Amygdala (tissue), 56 donors: ENCODE data around the gene ISM2.

Experiments used
- DNase-seq, 56 donors: peaks; one replicate each; lab custom pipeline; 2025; lab: John Stamatoyannopoulos, UW

ISM2 gene

GRCh38 chr14:77508876-77509275, 10.3 kb upstream of the ISM2 start:
- no peak for DNase-seq

DNA sequence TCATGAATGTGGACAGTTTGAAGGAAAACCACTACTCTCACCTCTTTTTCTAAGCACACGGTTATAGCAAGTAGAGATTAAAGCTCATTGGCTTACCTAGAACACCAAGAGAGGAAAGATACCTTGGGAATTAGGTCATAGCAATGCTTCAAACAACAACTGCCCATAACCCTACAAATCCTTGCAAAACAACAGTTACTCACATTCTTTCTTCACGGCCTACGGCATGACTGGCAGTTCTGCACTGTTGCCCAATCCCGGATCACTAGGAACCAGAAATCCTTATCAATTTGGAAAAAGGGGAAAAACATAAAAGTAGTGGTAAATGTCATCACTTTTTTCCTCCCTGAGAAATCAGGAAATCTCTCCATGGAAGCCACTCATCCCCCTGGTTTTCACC, 9.6 kb upstream of the ISM2 start:
- DNase-seq = no peak

- no peak for DNase-seq
Measured at GRCh38 chr14:77507762-77508161, 9.1 kb upstream of the ISM2 start.

DNA sequence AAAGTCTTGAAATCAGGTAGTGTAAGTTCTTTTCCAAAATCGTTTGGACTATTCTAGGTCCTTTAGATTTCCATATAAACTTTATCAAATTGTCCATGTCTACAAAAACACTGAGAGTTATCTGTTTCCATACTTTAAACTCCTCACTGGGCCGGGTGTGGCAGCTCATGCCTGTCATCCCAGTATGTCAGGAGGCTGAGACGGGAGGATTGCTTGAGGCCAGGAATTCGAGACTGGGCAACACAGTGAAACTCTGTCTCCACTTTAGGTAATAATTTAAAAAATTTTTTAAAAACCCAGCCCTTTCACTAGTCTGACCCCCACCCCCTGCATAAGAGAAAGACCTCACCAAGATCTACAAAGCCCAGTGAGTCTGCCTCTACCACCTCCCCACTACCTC, 6.4 kb upstream of the ISM2 start:
- no peak for DNase-seq

DNA sequence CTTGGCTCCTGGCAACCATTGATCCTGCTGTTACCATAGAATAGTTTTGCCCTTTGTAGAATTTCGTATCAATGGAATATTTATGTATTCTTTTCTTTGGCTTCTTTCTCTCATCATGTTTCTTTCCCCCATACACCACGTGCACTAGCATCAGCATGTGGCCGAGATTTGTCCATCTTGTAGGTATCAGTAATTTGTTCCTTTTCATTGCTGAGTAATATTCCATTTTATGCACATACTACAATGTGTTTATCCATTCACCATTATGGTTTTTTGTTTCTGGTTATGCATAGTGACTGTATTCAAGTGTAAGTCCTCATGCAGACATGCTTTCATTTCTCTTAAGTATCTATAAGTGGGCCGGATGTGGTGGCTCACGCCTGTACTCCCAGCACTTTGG, 4.5 kb upstream of the ISM2 start:
- DNase-seq = no peak

DNA sequence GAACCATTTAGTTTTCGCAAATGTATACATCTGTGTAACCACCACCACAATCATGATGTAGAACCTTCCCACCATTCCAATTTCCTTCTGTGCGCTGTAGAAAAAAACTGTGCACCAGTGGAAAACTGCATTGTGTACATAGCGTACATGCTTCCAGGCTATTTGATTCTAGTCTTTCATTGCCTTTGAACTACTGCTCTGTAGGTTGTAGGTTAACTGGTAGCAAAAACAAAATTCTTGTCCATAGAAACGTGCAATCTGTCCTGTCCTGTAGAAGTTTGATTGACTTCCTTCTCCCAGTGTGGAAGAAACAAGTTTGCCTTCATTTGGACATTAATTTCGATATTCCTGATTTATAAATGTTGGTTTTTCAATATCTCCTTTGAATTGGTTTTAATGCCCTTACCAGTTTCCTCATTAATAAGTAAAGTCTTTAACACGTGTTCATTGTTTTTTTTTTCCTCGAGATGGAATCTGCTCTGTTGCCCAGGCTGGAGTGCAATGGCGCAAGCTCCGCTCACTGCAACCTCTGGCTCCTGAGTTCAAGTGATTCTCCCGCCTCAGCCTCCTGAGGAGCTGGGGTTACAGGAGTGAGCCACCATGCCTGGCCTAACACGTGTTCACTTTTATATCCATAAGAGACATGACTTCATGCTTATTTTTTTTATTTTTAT, 3.6 kb upstream of the ISM2 start:
- DNase-seq = no peak

GRCh38 chr14:77498984-77499527, 440 bp upstream of the ISM2 start:
- DNase-seq = no peak

GRCh38 chr14:77495334-77495733, 3.3 kb downstream of the ISM2 start:
- peak in 4 of 56 donors; percentile 4 to 8 (median 6) for DNase-seq

DNA sequence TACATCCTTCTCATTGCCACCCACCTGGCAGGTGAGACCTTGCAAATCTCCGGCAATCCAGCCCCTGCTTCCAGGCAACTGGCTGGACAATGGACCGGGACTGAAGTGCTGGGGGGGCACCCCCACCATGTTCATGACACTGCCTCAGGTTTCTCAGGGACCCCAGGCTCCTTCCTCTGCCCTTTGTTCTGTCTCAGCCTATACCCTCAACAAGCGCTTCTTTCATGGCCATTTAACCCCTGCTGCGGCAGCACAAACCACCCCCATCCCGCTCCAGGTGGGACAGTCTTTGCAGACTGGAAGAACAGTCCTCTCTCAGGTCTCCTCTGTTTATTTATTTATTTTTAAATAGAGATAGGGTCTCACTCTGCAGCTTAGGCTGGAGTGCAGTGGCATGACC, 7.6 kb downstream of the ISM2 start:
- no peak for DNase-seq

DNA sequence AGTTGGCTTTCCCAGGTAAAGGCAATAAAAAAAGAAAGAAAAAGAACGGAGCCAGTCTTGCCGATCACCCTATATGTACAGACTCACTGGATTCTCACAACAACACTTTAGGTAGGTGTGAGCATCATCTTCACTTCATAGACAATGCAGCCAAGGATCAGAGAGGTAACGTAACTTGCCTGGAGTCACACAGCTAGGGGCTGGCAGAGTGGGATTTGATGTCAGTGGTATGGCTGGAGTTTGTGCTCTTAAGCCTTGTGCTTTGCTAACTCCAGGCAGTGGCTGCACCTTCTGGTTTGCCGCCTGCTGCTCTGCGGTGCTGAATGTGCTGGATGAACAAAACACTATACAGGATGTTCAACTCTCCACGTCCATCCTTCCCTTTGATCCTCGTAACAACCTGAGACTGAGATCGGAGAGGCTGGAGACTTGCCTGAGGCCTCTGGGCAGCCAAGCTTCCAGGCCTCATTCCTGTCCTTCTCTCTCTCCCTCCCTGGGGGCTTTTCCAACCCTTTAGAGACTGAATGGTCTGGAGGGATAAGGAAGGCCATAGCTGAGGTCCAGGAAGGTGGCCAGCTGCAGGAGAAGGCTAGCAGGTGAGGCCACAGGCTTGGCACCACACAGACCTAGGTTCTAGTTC, 8.1 kb downstream of the ISM2 start:
- no peak for DNase-seq

DNA sequence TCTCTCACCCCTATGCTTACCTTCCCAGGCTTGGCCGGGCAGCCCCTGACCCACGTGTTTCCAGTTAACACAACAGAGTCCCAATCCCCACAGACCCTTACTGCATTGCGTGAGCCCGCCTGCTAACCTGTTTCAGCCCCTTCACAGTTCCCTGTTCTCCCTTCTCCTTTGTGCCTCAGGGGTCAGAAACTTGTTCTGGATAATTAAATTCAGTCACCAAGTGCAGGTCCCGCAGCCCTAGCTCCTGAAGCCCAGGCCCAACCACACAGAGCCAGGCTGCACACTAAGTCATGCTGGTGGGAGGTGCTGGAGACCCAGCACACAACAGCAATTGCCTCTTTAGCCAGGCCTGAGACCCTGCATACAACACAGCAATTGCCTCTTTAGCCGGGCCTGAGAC, 9.6 kb downstream of the ISM2 start:
- DNase-seq = no peak

DNA sequence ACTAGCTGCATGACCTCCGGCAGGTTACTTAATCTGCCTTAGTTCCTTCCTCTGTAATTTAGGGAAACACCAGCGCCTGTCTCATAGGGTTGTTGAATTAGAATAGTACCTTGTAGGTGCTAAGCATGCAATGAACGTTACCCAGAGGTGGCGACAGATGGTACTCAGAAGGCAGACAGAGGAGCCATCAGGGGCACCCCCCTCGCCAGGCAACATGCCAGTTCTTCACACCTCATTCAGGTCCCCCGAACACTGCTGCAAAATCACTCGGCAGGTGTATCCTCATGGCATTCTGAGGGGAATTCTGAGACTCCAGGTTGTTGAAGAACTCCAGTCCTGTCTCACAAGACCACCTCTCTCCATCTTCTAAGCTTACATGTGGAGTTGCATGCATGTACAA, 10.1 kb downstream of the ISM2 start:
- no peak for DNase-seq

- no peak for DNase-seq
Measured at GRCh38 chr14:77485901-77486678, 12.5 kb downstream of the ISM2 start.

DNA sequence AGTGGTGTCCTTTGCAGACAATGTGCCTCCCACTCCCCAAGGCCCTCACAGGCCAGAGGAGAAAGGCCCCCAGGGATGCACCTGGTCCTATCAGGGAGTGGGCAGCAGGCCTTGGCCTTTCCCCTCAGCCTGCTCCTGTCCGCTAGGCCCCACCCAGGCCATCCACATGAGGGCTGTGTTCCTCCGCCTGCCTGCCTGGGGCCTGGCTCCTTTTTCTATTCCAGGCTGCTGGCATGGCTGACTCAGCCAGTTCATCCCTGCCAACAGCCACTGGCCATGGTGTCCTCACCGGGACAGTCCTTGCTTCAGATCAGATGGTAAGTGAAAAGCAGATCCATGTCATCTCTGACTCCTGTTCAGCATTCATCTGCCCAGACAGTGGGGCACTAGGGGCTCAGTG, 13.4 kb downstream of the ISM2 start:
- no peak for DNase-seq

- DNase-seq = no peak
Measured at GRCh38 chr14:77482422-77482821, 16.2 kb downstream of the ISM2 start.

DNA sequence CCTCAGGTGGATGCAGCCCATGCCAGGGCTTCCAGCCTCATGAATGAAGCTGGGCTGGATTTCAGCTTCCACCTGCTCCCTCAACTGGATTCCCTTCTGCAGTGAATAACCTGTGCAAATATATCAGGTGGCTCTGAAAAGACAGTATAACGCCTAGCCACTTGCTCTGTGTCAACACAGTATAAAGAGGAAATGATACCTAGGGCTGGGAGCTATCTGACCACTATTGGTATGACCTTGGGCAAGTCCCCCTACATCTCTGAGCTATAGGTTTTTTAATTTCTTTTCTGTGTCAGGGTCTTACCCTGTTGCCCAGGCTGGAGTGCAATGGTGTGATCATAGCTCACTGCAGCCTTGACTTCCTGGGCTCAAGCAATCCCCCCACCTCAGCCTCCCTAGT, 19.8 kb downstream of the ISM2 start:
- DNase-seq = no peak

DNA sequence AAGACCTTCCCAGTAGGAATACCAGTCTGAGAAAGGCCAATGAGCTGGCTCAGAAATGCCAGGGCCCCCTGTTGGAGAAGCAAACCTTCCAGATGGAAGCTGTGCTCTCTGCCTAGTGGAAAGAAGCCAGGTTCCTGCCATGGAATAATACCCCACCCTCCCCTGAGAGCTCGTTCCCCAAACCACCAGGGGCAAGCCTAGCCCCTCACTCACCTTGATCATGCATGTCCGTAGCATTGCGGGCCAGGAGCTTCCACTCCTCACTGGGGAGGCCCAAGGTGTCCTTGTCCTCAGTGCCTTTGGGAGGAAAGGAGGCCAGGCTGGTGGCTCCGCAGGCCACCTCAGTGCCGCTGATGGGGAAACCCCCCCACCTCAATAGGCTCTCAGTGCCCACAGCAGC, 20.6 kb downstream of the ISM2 start:
- no peak for DNase-seq

GRCh38 chr14:77475432-77476115, 23.0 kb downstream of the ISM2 start:
- DNase-seq = no peak

- DNase-seq = no peak
Measured at GRCh38 chr14:77474479-77475177, 24.0 kb downstream of the ISM2 start.

- DNase-seq = no peak
Measured at GRCh38 chr14:77473921-77474320, 24.7 kb downstream of the ISM2 start.
